HG02870 (cell line): ENCODE measurements around the gene ZNRF1.

ENCODE experiments used
- ATAC-seq: cut with Tn5 transposase; IDR thresholded peaks from one replicate; pipeline ENCODE4 v1.9.1; 2021; ENCODE audit warnings: mild to moderate bottlenecking, moderate library complexity; ENCODE audit not compliant: unreplicated experiment

Gene ZNRF1

DNA sequence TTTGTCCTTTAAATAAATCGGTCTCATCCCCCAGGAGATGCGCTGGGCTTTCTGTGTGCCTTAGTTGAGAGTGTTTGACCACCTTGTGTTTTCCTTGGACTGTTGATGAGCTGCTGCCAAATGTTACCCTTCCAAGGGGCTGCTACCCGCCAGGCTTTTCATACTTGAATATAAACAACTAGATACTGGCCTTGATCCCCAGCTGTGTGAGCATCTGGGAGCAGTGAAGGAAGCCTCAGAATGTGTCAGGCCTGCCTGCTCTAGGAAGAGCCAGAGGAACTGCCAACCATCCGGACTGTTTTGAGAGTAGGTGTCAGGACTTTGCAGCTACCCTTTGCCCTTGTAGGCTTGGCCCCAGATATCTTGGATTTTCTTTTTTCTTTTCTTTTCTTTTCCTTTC is 60.0 kb downstream of the ZNRF1 start:
- ATAC-seq: no peak

DNA sequence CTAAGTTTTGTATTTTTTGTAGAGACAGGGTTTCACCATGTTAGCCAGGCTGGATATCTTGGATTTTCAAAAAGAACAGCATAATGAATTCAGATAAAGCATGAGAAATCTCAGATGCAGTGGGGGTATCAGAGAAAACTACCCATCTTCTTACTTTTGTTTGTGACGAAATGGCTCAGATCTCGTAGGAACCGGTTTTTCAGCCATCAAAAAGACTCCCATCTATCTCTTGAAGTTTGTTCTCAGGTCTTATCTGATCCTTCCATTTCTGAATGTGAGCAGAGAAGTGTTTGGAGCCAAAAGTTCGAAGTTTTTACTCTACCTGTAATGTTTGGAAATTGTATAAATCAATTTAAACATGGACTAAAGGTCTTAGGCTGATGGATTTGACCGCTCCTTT is 60.6 kb downstream of the ZNRF1 start:
- no peak for ATAC-seq

DNA sequence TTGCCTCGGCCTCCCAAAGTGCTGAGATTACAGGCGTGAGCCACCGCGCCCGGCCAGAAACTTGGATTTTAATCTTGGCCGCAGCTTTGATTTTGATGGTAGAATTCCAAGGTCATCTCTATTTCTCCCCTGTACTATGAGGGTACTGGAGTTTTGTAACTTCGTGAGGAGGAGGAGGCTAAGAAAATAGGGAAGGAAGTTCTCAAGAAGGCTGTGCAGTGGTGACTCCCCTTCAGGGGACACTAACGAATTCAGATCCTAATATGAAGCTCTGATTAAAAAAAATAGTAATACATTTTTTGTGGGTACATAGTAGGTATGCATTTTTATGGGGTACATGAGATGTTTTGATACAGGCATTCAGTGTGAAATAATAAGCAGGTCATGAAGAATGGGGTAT is 61.9 kb downstream of the ZNRF1 start:
- ATAC-seq: no peak

DNA sequence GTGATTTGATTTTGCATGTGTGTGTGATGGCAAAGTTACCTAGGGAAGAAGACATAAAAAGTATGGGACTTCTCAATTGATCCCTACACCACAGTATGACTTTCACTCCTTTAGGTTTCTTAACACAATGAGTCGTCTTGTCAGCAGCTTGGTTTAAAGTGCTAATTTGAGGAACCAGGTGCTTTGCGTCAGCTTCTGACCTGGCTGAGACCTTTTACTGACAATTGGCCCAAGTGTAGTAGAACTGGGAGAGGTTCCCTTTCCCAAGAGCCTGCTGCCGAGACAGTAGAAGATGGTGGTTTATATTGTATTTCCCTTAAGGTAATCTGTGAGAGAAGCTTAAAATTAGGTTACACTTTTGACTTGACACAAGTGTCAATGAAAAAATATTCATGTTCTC is 62.8 kb downstream of the ZNRF1 start:
- ATAC-seq: no peak

DNA sequence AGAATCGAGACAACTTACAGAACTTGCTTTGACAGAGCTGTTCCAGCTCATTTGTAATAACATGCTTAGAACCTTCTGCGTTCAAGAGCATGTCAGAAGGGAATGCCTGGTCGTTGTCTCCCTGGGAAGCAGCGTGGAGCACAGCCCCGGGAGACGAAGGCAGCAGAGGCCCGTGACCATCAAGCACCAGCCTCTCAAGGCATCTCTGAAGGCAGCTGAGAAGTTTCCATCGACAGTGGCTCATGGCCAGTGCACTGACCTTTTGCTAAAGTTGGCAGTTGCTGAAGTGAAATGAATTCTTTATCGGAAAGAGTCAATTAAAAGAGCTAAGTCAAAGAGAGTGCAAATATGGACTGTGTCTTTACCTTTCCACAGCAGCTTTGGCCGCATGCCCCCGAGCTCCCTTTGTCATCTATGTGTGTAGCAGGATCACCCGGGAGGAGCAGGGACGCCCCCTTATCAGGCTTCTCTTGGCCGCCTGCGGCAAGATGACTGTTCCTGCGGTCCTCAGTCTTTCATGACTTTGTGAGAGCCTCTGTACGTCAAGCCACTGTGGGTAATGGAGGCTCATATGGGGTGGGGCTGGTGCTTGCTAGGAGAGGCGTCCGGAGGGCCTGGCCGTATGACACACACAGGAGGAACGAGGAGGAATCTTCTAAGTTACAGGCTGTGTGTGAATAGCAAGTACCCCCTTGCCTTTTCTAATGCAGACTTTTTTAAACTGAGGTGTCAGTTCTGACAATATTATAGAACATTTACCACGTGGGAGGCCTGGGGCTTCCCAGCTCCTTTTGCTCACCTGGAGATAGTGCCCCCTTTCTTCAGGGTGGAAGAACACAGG is 63.5 kb downstream of the ZNRF1 start:
- no peak for ATAC-seq

DNA sequence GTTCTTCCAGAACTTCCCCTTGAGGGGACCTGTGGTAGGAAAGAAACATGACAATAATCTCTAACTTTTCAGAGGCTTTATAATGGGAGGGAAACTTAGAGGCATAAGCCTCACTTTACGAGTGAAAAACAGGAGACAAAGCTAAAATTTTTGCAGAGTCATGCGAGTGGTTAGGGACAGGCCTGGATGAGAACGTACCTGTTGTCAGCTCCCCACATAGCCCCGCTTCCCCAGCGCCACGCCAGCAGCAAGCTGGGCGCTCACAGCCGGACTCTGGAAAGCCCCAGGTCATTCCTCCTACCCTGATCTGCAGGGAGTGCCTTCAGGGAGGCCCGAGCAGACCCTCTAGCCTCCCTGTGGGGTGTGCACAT is 64.1 kb downstream of the ZNRF1 start:
- no peak for ATAC-seq

DNA sequence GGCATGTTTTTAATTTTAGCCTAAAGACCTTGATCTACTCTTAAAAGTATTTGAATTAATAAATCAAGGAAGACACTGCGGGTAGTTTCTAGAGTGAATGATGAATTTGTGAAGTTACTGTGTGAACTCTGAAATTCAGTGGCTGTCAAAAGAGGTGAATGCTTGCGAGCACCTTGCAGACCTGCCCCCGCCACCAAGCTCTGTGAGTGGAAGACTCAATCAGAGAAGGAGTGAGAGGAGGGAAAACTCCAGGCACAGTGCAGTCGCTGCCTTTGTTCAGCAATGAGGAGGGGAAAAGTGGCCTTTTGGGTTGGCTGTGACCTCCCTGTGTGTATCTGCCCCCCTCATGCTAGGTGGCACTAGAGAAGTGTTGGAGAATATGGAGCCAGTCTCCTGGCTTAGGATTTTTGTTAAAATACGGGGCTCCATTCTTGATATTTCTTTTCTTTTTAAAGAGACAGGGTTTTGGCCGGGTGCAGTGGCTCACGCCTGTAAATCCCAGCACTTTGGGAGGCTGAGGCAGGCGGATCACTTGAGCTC is 64.8 kb downstream of the ZNRF1 start:
- ATAC-seq: no peak

DNA sequence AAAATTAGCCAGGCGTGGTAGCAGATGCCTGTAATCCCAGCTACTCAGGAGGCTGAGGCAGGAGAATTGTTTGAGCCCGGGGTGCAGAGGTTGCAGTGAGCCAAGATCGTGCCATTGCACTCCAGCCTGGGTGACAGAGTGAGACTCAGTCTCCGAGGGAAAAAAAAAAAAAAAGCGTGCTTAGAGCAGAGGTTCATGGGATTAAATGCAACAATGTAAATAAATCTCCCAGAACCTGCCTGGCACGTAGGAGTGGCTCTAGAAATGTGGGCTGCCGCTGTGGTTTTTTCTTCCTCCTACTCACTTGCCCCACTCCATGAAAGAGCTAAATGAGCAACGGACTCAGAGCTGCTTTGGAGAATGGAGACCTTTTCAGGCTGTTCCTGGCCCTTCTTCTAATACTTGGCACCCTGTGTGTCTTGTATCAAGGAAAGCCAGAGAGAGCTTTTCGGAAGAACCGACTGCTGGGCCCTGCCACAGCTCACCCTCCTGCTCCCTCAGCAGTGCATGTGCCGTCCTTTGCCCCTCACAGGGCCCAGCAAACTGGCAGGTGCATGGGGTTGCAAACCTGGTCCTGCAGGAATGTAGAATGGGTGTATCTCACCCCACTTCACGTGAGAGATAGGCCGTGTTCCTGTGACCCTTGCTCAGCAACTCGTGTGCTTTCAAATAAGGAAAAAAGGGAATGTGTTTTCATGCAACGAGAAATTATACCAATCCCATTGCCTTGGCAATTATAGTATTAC is 65.8 kb downstream of the ZNRF1 start:
- no peak for ATAC-seq

DNA sequence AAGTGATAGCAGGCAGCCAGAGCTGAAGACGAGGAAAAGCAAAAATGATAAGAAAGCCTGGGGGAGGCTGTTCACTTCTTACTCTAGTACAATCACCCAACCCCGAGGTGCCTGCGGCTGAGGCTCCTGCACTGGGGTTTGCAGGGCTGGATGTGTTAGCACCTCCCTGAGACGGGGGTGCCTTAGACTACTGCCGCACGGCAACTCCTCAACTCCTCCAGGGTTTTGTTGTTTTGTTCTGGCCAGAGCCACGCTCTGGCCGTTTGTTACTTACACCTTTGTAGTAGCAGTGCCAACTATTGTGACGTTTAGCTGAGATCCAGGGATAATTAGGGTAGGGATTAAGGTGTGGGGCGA is 66.3 kb downstream of the ZNRF1 start:
- no peak for ATAC-seq

DNA sequence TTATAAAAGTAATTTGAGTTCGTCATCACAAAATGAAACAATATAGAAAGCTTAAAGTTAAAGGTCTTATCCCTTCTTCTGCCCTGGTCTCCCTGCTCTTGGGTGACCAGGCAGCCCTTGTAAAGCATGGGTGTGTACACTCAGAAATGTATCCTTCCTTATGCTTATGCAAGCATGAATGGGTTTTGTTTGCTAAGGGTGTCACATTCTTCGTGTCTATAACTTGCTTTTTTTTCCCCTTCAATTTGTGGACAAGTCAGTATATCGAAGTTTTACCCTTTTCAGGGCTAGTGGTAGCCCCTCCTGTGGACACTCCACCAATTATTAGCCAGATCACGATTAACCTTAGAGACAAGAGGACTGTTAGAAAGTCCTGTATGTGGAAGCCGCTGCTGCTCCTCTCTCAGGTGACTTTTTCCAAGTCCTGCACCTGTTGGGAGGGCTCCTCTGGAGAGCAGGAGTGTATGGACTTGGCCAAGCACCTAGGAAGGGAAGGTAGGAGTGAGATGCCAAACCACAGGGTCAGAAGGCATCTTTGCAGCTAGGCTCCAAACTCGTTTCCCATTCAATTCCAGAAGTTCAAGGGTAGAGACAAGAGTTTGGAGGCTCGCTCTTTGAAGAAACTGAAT is 66.8 kb downstream of the ZNRF1 start:
- no peak for ATAC-seq

DNA sequence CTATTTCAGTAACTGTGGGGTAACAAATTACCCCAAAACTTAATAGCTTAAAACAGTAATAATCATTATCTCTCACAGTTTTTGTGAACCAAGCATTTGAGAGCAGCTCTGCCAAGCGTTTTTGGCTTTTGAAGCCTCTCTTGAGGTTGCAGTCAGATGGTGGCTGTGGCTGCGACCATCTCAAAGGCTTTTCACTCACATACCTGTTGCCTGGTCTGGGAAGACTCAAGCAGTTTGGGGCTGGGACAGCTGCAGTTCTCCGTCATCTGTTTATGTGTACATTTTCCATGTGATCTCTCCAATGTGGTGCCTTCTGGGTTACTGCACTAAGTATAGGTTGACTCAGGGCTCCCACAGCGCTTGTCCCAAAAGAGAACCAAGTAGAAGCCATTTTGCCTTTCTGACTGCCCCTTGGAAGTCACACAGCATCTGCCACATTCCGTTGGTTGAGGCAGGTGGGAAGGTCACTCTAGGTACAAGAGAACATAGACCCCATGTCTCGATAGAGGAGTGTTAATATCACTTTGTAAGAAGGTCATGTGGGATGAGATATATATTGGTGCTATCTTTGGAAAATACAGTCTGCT is 68.1 kb downstream of the ZNRF1 start:
- ATAC-seq: no peak

DNA sequence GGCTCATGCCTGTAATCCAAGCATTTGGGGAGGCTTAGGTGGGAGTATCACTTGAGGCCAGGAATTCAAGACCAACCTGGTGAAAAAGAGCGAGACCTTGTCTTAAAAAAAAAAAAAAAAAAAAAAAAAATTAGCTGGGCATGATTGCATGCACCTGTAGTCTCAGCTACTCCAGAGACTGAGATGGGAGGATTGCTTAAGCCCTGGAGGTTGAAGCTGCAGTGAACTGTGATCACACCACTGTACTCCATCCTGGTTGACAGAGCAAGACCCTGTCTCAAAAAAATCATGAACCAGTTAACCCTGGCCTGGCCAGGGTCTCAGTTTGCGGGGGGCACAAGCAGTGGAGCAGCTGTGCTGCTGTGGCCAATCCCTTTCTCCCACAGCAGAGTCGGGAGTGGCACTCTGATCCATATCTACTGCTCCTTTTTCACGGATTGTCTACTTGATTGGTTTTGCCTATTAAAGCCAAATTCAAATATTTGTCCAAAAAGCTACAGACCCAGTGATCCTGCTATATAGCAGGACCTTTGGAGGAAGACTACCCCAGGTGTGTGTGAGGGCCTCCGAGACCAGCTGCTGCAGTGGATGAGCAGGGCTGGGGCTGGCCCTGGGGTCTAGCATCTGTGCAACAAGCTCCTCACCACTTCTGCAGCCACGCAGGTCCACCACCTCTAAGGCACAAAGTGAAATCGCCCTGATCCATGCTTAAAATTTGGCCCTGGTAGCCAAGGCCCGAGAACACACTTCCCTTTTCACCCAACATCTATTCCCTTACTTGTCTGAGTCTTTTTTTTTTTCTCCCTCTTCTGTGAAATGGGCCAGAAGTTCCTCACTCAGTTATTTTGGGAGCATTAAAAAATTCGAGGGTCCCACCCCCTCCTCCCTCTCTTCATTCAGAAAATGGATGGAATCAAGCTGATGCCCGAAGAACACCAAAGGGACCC is 69.5 kb downstream of the ZNRF1 start:
- ATAC-seq: no peak

DNA sequence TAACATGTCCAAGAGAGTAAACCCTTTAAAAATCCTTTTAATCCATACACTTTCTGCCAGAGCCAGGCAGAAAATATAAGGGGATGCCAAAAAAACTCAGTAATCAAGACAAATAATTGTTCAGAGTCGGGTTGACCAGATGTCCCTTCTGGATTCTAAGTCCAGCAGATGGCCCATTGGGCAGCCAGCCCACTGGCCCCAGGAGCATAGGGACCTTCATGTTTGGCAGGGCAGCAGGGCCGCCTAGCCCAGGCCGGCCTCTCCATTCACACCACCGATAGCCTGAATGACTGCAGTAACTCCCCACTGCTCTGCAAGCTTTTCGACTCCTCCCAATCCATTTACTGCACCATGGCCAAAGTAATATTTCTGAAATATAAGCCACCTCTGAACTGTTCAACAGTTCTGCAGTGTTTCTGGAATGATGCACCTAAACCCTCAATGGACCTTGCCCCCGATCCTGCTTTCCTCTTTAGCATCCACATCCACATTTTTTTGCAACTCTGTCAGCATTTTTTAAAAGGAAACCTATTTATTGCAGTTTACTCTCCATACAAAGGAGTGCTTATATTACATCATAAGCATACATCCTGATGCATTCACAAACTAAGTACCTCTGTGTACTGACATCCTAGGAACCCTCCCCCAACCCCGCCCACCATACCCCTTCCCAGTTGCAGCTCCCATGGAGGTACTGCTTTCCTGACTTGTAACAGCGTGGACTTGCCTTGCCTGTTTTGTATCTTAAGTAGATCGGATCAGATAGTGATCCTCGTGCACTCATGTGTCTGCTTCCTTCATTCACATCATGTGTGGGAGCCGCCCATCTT is 71.4 kb downstream of the ZNRF1 start:
- no peak for ATAC-seq

DNA sequence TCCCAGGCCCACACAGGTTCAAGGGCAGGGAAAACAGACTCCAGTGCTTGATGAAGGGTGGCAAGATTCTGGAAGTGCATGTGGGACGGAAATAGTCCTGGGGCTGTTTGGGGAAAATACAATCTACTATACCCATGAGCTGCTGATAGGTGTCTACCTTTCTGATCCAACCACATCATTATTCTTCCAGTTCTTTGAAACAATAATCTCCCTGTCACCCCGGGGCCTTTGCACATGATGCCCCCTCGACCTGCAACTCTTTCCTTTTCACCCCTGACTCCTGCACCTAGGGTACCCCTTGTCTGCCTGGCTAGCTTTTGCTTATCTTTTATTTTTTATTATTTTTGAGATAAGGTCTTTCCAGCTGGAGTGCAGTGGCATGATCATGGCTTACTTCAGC is 72.8 kb downstream of the ZNRF1 start:
- ATAC-seq: no peak

DNA sequence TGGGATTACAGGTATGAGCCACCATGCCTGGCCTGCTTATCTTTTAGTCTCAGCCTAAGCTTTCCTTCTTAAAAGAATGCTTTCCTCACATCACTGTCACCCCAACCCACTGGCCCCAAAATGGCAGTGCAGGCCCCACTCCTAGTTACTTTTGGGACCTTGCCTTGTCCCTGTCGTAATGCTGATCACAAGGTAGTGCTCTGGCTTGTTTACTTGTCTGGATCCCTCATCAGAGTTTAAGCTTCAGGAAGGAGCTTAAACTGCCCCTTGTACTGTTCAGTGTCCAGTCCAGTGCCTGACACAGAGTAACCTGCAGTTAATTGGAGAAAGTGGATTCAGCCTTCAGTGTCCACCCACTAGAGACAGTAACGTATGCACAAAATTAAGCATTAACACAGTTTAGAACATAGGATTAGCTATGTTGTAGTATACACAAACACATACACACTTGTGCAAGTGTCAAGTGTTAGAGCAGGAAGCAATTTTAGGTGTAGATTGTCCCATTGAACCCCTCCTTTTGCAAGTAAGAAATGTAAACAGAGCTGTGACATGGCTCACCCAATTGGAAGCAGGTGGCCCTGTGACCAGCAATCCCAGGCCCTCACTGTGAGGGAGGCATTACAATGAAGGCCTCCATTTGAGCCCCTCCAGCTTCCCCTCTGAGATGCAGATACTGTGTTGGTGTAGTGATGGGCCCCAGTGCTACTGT is 73.6 kb downstream of the ZNRF1 start:
- ATAC-seq: no peak

DNA sequence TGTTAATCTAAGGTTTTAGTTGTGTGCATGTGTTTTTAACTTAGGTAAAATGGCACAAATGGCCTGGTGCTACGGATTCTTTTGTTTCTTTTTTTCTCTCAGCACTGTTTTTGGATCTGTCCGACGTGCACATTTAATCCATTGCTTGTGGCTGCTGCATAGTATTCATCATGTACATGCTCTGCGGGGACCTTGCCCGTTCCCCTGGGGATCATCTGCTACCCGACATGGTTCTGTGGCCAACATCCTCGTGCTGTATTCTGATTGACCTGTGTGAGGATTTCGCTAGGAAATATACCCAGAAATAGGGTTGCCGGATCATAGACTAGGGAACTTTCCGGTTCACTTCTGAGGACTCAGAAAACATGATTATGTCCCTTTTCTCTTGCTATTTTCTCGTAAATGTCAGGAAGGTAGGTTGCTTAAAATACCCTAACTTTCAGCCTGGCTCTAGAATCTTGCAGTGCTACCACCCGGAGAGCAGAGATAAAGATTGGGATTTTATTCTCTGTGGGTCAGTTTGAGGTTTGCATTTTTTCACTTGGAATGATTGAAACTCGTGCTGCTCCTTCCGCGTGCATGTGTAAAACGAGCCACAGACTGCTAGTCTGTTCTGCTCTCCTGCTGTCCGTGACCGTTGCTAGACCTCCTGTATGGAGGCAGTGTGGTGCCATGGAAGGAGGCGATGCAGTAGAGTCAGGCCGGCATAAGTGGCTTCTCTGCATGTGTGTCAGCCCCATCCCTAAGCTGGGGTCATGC is 74.9 kb downstream of the ZNRF1 start:
- no peak for ATAC-seq

DNA sequence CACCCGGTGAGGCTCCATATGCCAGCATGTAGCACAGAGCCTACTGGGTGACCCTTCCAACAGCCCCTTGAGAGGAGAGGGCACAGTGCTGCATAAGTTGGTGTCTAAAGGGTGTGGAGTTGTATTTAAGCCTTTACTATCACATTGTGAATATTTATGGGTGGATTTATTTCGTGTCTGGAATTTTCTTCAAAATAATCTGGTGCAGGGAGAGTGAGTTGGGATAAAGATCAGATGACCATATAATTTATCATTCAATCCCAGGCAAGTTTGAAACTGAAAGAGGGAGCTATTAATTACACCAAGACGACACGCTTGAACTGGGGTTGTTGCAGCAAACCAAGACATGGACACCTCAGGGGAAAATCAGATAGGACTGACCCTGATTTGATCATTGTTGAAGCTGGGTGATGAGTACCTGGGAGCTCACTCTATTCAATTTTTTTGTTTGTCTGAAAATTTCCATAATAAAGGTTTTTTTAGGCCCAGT is 75.5 kb downstream of the ZNRF1 start:
- ATAC-seq: no peak
